ENCODE measurements around the gene MMP26.

The MMP26 gene

GRCh38 chr11:4727171-4727570 lies 22.6 kb downstream of the MMP26 start:
- no peak for DNase-seq

GRCh38 chr11:4740735-4741134 lies 36.2 kb downstream of the MMP26 start:
- no peak for DNase-seq

GRCh38 chr11:4748438-4748837 lies 43.9 kb downstream of the MMP26 start:
- DNase-seq = no peak

GRCh38 chr11:4751201-4751600 lies 46.6 kb downstream of the MMP26 start:
- no peak for DNase-seq

Data from eye (tissue), 1 donor.